SK-N-SH (cell line): ENCODE measurements around the gene KRTAP3-3. TPM values are rescaled to one million over a fixed set of nuclear protein-coding genes. Genes with fewer than 3 reads are reported as not detected.

Experiments
- CTCF ChIA-PET: fragments of 300-600, 350-600 bp; formaldehyde crosslinking; extraction: SDS; loops from one replicate; lab custom pipeline; 2021; lab: Yijun Ruan, JAX
- POLR2A ChIA-PET: fragments of 350-600 bp; sonication (Branson Sonifier 250); formaldehyde crosslinking; extraction: SDS; loops from one replicate; lab custom pipeline; 2020; ENCODE audit warnings: antibody characterized with exemption, inconsistent platforms; lab: Yijun Ruan, JAX
- DNase-seq: peaks from one replicate; pipeline ENCODE4 v3.0.0; 2012
- H2AFZ ChIP-seq: fragments of 200-600 bp; sonication (generic); 2 replicates; pipeline ENCODE4 v1.8.1; 2016; ENCODE audit warnings: antibody characterized with exemption, mild to moderate bottlenecking, low read depth
- H3F3A ChIP-seq: fragments of 200-600 bp; sonication (generic); replicated peaks from 2 replicates; pipeline ENCODE3; 2016; ENCODE audit warnings: antibody characterized with exemption, mild to moderate bottlenecking; ENCODE audit not compliant: insufficient read depth
- H3K27ac ChIP-seq, 2 experiments: fragments of 200-500 bp in 1 of 2; fragments of 200-600 bp in 1 of 2; sonication (Bioruptor generic) in 1 of 2; sonication (generic), shearing (Covaris generic) in 1 of 2; 2 replicates each; pipeline versions ENCODE4 v1.5.1 to v1.6.1; 2014 to 2016; ENCODE audit warnings: low read depth in 2 of 2, inconsistent platforms in 1 of 2, low read length in 1 of 2, mild to moderate bottlenecking in 1 of 2, mixed read lengths in 1 of 2
- H3K27me3 ChIP-seq: fragments of 200-600 bp; sonication (generic), shearing (Covaris generic); 2 replicates; pipeline ENCODE4 v1.6.1; 2016; ENCODE audit warnings: mixed run types; ENCODE audit not compliant: insufficient read depth
- H3K36me3 ChIP-seq, 2 experiments: fragments of 200-500 bp in 1 of 2; fragments of 200-600 bp in 1 of 2; sonication (Bioruptor generic) in 1 of 2; sonication (generic) in 1 of 2; replicated peaks in 1 of 2; 2 replicates each; pipeline versions ENCODE3 to v1.5.1; 2014 to 2016; ENCODE audit warnings: low read length in 1 of 2, mild to moderate bottlenecking in 1 of 2; ENCODE audit not compliant: insufficient read depth in 2 of 2, control insufficient read depth in 1 of 2
- H3K4me1 ChIP-seq, 2 experiments: fragments of 200-500 bp in 1 of 2; fragments of 200-600 bp in 1 of 2; sonication (Bioruptor generic) in 1 of 2; sonication (generic), shearing (Covaris generic) in 1 of 2; 2 replicates each; pipeline versions ENCODE4 v1.5.1 to v1.6.1; 2014 to 2016; ENCODE audit warnings: low read depth in 1 of 2, low read length in 1 of 2, mixed run types in 1 of 2; ENCODE audit not compliant: insufficient read depth in 2 of 2, control insufficient read depth in 1 of 2
- H3K4me2 ChIP-seq: fragments of 200-600 bp; sonication (generic), shearing (Covaris generic); 2 replicates; pipeline ENCODE4 v1.6.1; 2017; ENCODE audit warnings: mixed run types
- H3K4me3 ChIP-seq, 2 experiments: fragments of 200-500 bp in 1 of 2; fragments of 200-600 bp in 1 of 2; sonication (Bioruptor generic) in 1 of 2; sonication (generic), shearing (Covaris generic) in 1 of 2; 2 replicates each; pipeline versions ENCODE4 v1.5.1 to v1.8.1; 2014 to 2016; ENCODE audit warnings: low read depth in 2 of 2, inconsistent platforms in 1 of 2, low read length in 1 of 2, mild to moderate bottlenecking in 1 of 2, mixed read lengths in 1 of 2, moderate library complexity in 1 of 2
- H3K79me2 ChIP-seq: fragments of 200-600 bp; sonication (generic); 2 replicates; pipeline ENCODE4 v1.8.1; 2017; ENCODE audit warnings: mild to moderate bottlenecking; ENCODE audit not compliant: insufficient read depth
- H3K9ac ChIP-seq: fragments of 200-600 bp; sonication (generic); 2 replicates; pipeline ENCODE4 v1.6.1; 2017; ENCODE audit warnings: mixed run types
- H3K9me2 ChIP-seq: fragments of 200-600 bp; sonication (generic); 2 replicates; pipeline ENCODE4 v1.6.1; 2017; ENCODE audit warnings: mixed run types
- H3K9me3 ChIP-seq: fragments of 200-600 bp; sonication (generic); 2 replicates; pipeline ENCODE4 v1.6.1; 2017; ENCODE audit warnings: mixed run types, mild to moderate bottlenecking, moderate library complexity
- H4K20me1 ChIP-seq: fragments of 200-600 bp; sonication (generic); 2 replicates; pipeline ENCODE4 v1.6.1; 2017; ENCODE audit warnings: mild to moderate bottlenecking, mixed run types; ENCODE audit not compliant: insufficient read depth
- CHD2 ChIP-seq: fragments of 150-350 bp; IDR thresholded peaks from 2 replicates; pipeline ENCODE4 v1.6.1; 2018; ENCODE audit warnings: low read length; ENCODE audit not compliant: partially characterized antibody
- EP300 ChIP-seq, 2 experiments: IDR thresholded peaks; 2 replicates each; pipeline versions ENCODE4 v1.4.0 to v1.6.1; 2012; ENCODE audit warnings: borderline replicate concordance in 1 of 2, low read depth in 1 of 2, low read length in 1 of 2
- EZH2phosphoT487 ChIP-seq: fragments of 200-600 bp; sonication (generic); IDR thresholded peaks from 2 replicates; pipeline ENCODE4 v1.6.1; 2017; ENCODE audit warnings: low read depth, mixed run types, mild to moderate bottlenecking, antibody characterized with exemption, moderate library complexity, borderline replicate concordance
- FOXJ3 ChIP-seq: sonication (generic); formaldehyde crosslinking; IDR thresholded peaks from 2 replicates; pipeline ENCODE4 v1.5.1; 2020; ENCODE audit warnings: mild to moderate bottlenecking, missing genetic modification reagents
- GABPA ChIP-seq: IDR thresholded peaks from 2 replicates; pipeline ENCODE4 v1.4.0; 2012; ENCODE audit warnings: low read depth, mild to moderate bottlenecking
- IRF3 ChIP-seq: fragments of 150-350 bp; IDR thresholded peaks from 2 replicates; pipeline ENCODE4 v1.6.1; 2016; ENCODE audit warnings: mild to moderate bottlenecking, low read depth, low read length
- JUND ChIP-seq: IDR thresholded peaks from 2 replicates; pipeline ENCODE4 v1.4.0; 2012
- MXI1 ChIP-seq: IDR thresholded peaks from 2 replicates; pipeline ENCODE4 v1.6.1; 2012; ENCODE audit warnings: mild to moderate bottlenecking, low read depth, low read length, improper control_type of control experiment
- PBX3 ChIP-seq: IDR thresholded peaks from 2 replicates; pipeline ENCODE4; 2012
- POLR2AphosphoS5 ChIP-seq: IDR thresholded peaks from 2 replicates; pipeline ENCODE4 v1.6.1; 2012; ENCODE audit warnings: low read depth, low read length
- RAD21 ChIP-seq: IDR thresholded peaks from 2 replicates; pipeline ENCODE4 v1.6.1; 2012; ENCODE audit warnings: mild to moderate bottlenecking, low read length
- RCOR1 ChIP-seq: fragments of 150-350 bp; IDR thresholded peaks from 2 replicates; pipeline ENCODE4 v1.6.1; 2017; ENCODE audit warnings: antibody characterized with exemption, low read length
- RFX5 ChIP-seq: IDR thresholded peaks from 2 replicates; pipeline ENCODE4 v1.6.1; 2012; ENCODE audit warnings: mild to moderate bottlenecking, improper control_type of control experiment, low read length
- RXRA ChIP-seq: IDR thresholded peaks from 2 replicates; pipeline ENCODE4 v1.4.0; 2012; ENCODE audit warnings: low read depth, mild to moderate bottlenecking, borderline replicate concordance
- SIN3A ChIP-seq: IDR thresholded peaks from 2 replicates; pipeline ENCODE4 v1.6.1; 2012; ENCODE audit warnings: low read depth, mild to moderate bottlenecking, low read length, moderate library complexity, borderline replicate concordance
- SMC3 ChIP-seq: IDR thresholded peaks from 2 replicates; pipeline ENCODE4 v1.6.1; 2012; ENCODE audit warnings: low read depth, low read length, improper control_type of control experiment
- TCF12 ChIP-seq: IDR thresholded peaks from 2 replicates; pipeline ENCODE4 v1.4.0; 2012
- TEAD4 ChIP-seq: IDR thresholded peaks from 2 replicates; pipeline ENCODE4 v1.4.0; 2012; ENCODE audit warnings: mild to moderate bottlenecking, borderline replicate concordance; ENCODE audit not compliant: insufficient read depth
- USF2 ChIP-seq: fragments of 150-350 bp; IDR thresholded peaks from 2 replicates; pipeline ENCODE4 v1.6.1; 2017; ENCODE audit warnings: antibody characterized with exemption, low read length, low read depth, borderline replicate concordance
- YY1 ChIP-seq: IDR thresholded peaks from 2 replicates; pipeline ENCODE4 v1.4.0; 2012; ENCODE audit warnings: low read depth, mild to moderate bottlenecking
- ZBTB33 ChIP-seq: IDR thresholded peaks from 2 replicates; pipeline ENCODE4 v1.4.0; 2012; ENCODE audit warnings: low read depth, borderline replicate concordance
- WGBS: methylation state at CpG from one replicate; pipeline ENCODE4 v1.1.6; 2017; ENCODE audit warnings: low lambda C conversion rate; 5-methylcytosine and 5-hydroxymethylcytosine counted together
- polyA plus RNA-seq, 3 experiments: library from polyadenylated mRNA; depleted of rRNA; stranded (reverse); fragments of >200 nt; gene quantifications; 2 replicates each; pipeline ENCODE4 v1.2.3, GENCODE V29; 2012

Gene KRTAP3-3
- polyA plus RNA-seq, 1 of the 3 experiments (the other 2 are of a cell fraction), result not detected

- no peak for TF ChIP-seq USF2
- no peak for TF ChIP-seq EP300 (IDR thresholded peaks at IDR 0.05; ENCODE audit: borderline replicate concordance in 1 of 2, low read depth in 1 of 2, low read length in 1 of 2)
- TF ChIP-seq YY1, result no peak
- no peak for TF ChIP-seq RCOR1
- TF ChIP-seq IRF3, result no peak
- no peak for TF ChIP-seq JUND
These were observed 1.2 kb upstream of the KRTAP3-3 start (continued) for GRCh38 chr17:40995116-40995515.

- H4K20me1 ChIP-seq, result no peaks in the 10 kb centered on the region
- 18% methylated on average over 2 of the region's 2 CpGs for WGBS
- CTCF ChIA-PET, result no interaction called here
- H3K9me2 ChIP-seq, result no peaks in the 10 kb centered on the region; the same call in 1 of the 2 replicates
- no peaks in the 10 kb centered on the region for H3K9me3 ChIP-seq
- peaks cover 32% of the 10 kb centered on the region for H3K27me3 ChIP-seq
- H3K4me1 ChIP-seq, result no peaks in the 10 kb centered on the region
- TF ChIP-seq TCF12 (no peak), RXRA (no peak), MXI1 (no peak), CHD2 (no peak), FOXJ3 (CRISPR knock-in tag) (no peak), POLR2AphosphoS5 (no peak), TEAD4 (no peak), EZH2phosphoT487 (no peak), SMC3 (no peak), RAD21 (no peak), JUND (no peak), ZBTB33 (no peak), RFX5 (no peak), RCOR1 (no peak), GABPA (no peak), USF2 (no peak), EP300 (IDR thresholded peaks at IDR 0.05; ENCODE audit: borderline replicate concordance in 1 of 2, low read depth in 1 of 2, low read length in 1 of 2) (no peak), SIN3A (no peak), PBX3 (no peak)
- no peak overlapping the region for H3K4me2 ChIP-seq
- no peak overlapping the region for H3K4me3 ChIP-seq
- H3K27ac ChIP-seq, result no peak overlapping the region
- POLR2A ChIA-PET, result no interaction called here
- no peak for DNase-seq
- no peaks in the 10 kb centered on the region for H3K79me2 ChIP-seq
- H3F3A ChIP-seq, result no peaks in the 10 kb centered on the region
- H2AFZ ChIP-seq, result no peak overlapping the region
- H3K36me3 ChIP-seq, result no peaks in the 10 kb centered on the region
- H3K9ac ChIP-seq, result no peak overlapping the region
These were observed 880 bp downstream of the KRTAP3-3 start for GRCh38 chr17:40993084-40993483.
